Nephron (organoid): ENCODE data around the gene C10orf67.

Experiments used
- H3K27ac Mint-ChIP-seq, 3 experiments: 2 replicates each; pipeline ENCODE4 v1.8.0; 2020; ENCODE audit warnings: mixed read lengths in 3 of 3, mild to moderate bottlenecking in 2 of 3, moderate library complexity in 1 of 3
- H3K27me3 Mint-ChIP-seq: 2 replicates; pipeline ENCODE4 v1.8.0; 2021; ENCODE audit warnings: low read depth, mild to moderate bottlenecking, moderate library complexity, mixed read lengths
- H3K36me3 Mint-ChIP-seq: 2 replicates; pipeline ENCODE4 v1.8.0; 2020; ENCODE audit warnings: low read depth, mixed read lengths
- H3K4me1 Mint-ChIP-seq: 2 replicates; pipeline ENCODE4 v1.8.0; 2020; ENCODE audit warnings: mixed read lengths
- H3K4me3 Mint-ChIP-seq, 3 experiments: 2 replicates each; pipeline ENCODE4 v1.8.0; 2020; ENCODE audit warnings: mild to moderate bottlenecking in 3 of 3, mixed read lengths in 3 of 3, moderate library complexity in 2 of 3
- H3K9me3 Mint-ChIP-seq: 2 replicates; pipeline ENCODE4 v1.8.0; 2020; ENCODE audit warnings: mixed read lengths
- CTCF ChIP-seq, 3 experiments: fragments of 200-600 bp; sonication (generic); IDR thresholded peaks; one replicate each; pipeline ENCODE4 v1.5.0; 2021; ENCODE audit warnings: antibody characterized with exemption in 3 of 3; ENCODE audit not compliant: unreplicated experiment in 3 of 3

The C10orf67 gene

GRCh38 chr10:23198940-23199767, 145.4 kb downstream of the C10orf67 start:
- Mint-ChIP-seq H3K27me3 (peaks cover 99% of the 10 kb centered on the region), H3K9me3 (peaks cover 2% of the 10 kb centered on the region), H3K4me1 (peaks cover 6% of the 10 kb centered on the region), H3K36me3 (no peaks in the 10 kb centered on the region), H3K27ac (no peak overlapping the region), H3K4me3 (no peak overlapping the region)
- no peak for TF ChIP-seq CTCF (IDR thresholded peaks at IDR 0.05; ENCODE audit: unreplicated experiment in 3 of 3)

DNA sequence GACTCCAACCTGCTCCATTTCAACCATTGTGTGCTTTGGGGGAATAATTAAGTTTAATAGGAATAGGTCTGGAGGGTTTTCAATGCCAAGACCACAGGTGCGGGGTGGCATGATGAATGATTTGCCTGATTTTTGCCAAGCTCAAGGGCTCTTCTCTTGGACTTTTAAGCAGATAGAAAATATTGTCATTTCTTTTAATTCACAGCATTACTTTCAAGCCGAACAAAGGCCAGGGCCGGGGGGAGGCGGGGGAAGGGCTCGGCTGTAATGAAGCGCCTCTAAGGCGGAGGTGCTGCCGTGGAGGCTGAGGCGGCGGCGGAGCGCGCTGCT, 146.0 kb downstream of the C10orf67 start:
- peaks cover 99% of the 10 kb centered on the region for H3K27me3 Mint-ChIP-seq
- no peak overlapping the region for H3K27ac Mint-ChIP-seq
- TF ChIP-seq CTCF (IDR thresholded peaks at IDR 0.05; ENCODE audit: unreplicated experiment in 3 of 3) = no peak
- peaks cover 6% of the 10 kb centered on the region for H3K4me1 Mint-ChIP-seq
- H3K4me3 Mint-ChIP-seq = no peak overlapping the region
- peaks cover 2% of the 10 kb centered on the region for H3K9me3 Mint-ChIP-seq
- no peaks in the 10 kb centered on the region for H3K36me3 Mint-ChIP-seq

DNA sequence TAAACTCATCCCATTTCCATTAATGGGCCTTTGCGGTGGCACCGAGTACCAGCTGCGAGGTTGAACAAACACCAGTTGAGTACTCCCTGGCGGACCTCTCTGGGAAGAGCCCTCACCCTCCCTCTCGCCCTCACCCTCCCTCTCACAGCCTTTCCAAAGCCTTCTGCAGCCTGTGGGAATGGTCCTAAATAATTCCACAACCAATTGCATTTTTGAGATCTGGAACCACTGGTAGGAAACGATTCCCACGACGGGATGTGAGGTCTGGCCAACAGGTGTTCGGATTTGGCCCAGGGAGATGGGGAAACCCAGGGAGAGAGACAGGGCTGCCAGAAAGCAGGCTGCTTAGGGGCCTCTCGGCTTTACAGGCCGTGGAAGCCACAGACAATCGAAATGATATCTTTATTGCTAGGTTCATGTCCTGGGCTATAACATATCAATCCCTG, 147.2 kb downstream of the C10orf67 start:
- peaks cover 6% of the 10 kb centered on the region for H3K4me1 Mint-ChIP-seq
- no peak for TF ChIP-seq CTCF (IDR thresholded peaks at IDR 0.05; ENCODE audit: unreplicated experiment in 3 of 3)
- no peak overlapping the region for H3K27ac Mint-ChIP-seq
- H3K36me3 Mint-ChIP-seq = no peaks in the 10 kb centered on the region
- H3K27me3 Mint-ChIP-seq = peaks cover 97% of the 10 kb centered on the region
- H3K4me3 Mint-ChIP-seq = no peak overlapping the region
- H3K9me3 Mint-ChIP-seq = peaks cover 2% of the 10 kb centered on the region

- H3K4me1 Mint-ChIP-seq = peaks cover 6% of the 10 kb centered on the region
- H3K36me3 Mint-ChIP-seq = no peaks in the 10 kb centered on the region
- peaks cover 2% of the 10 kb centered on the region for H3K9me3 Mint-ChIP-seq
- no peak overlapping the region for H3K4me3 Mint-ChIP-seq
- no peak overlapping the region for H3K27ac Mint-ChIP-seq
- peaks cover 97% of the 10 kb centered on the region for H3K27me3 Mint-ChIP-seq
- no peak for TF ChIP-seq CTCF (IDR thresholded peaks at IDR 0.05; ENCODE audit: unreplicated experiment in 3 of 3)
Measured at GRCh38 chr10:23196915-23197314, 147.7 kb downstream of the C10orf67 start.

DNA sequence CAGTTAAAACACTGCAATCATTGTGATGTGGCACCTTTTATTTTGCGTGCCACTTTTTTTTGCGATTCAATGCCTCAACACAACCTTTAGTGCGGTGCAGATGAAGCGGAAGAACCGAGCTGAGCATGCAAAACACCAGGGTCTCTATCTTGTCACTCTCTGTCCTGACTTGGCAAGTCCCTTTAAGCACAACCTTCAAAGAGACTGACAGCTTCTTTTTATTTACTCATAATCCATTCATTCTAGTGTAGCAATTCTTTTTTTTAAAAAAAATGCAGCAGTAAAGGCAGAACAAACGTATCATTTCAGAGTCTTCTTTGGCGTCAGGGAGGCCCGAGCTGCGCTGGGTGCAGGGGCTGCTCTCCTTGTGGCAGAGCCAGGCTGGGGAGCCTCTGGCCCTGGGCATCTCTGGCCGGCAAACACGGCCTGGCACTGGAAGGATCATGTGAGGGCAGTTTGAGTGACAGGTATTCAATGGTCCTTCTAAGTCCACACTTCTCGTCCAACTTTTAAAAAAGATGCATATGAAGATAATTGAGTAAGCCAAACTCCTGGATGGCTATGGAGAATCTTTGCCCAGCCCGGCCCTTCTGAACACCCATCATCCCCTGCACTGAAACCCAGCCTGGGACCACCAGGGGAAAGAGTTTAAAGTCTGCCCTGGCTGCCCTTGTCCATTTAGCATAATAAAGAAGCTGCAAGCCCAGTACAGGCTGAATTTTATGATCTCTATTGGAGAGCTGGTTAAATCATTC, 148.6 kb downstream of the C10orf67 start:
- Mint-ChIP-seq H3K9me3 (peaks cover 2% of the 10 kb centered on the region), H3K4me1 (peaks cover 6% of the 10 kb centered on the region), H3K27ac (no peak overlapping the region), H3K36me3 (no peaks in the 10 kb centered on the region), H3K4me3 (peak overlapping the region in 2 of 3 experiments; percentile 57), H3K27me3 (peaks cover 97% of the 10 kb centered on the region)
- TF ChIP-seq CTCF (IDR thresholded peaks at IDR 0.05; ENCODE audit: unreplicated experiment in 3 of 3) = no peak
